ENCODE results near the gene HRG.
"Not testable (repeated sequence)": the region's sequence is repeated elsewhere in the genome, so short reads cannot be mapped to it uniquely, and the experiment has no call there.

HRG gene

GRCh38 chr3:186702451-186702850, 36.6 kb downstream of the HRG start:
- H3K27me3 ChIP-seq (ENCODE audit: insufficient read depth, low read length); H3K4me1 ChIP-seq (ENCODE audit: insufficient read depth, low read length); H3K27ac ChIP-seq (ENCODE audit: low read depth, low read length); H3K36me3 ChIP-seq (ENCODE audit: insufficient read depth, low read length); H3K9me3 ChIP-seq (ENCODE audit: insufficient read depth, low read depth, low read length); H3K9ac ChIP-seq (ENCODE audit: low read depth, low read length); H3K4me3 ChIP-seq (ENCODE audit: low read length): not testable (repeated sequence)

GRCh38 chr3:186705882-186706780, 40.3 kb downstream of the HRG start:
- no peaks in the 10 kb centered on the region for H3K9me3 ChIP-seq (ENCODE audit: insufficient read depth, low read depth, low read length)
- H3K27me3 ChIP-seq (ENCODE audit: insufficient read depth, low read length), result no peaks in the 10 kb centered on the region
- no peak overlapping the region for H3K4me3 ChIP-seq (ENCODE audit: low read length)
- H3K9ac ChIP-seq (ENCODE audit: low read depth, low read length), result no peak overlapping the region
- no peaks in the 10 kb centered on the region for H3K36me3 ChIP-seq (ENCODE audit: insufficient read depth, low read length)
- H3K4me1 ChIP-seq (ENCODE audit: insufficient read depth, low read length), result no peaks in the 10 kb centered on the region
- H3K27ac ChIP-seq (ENCODE audit: low read depth, low read length), result no peak overlapping the region
- WGBS, result 94% methylated on average over 6 of the region's 6 CpGs

DNA sequence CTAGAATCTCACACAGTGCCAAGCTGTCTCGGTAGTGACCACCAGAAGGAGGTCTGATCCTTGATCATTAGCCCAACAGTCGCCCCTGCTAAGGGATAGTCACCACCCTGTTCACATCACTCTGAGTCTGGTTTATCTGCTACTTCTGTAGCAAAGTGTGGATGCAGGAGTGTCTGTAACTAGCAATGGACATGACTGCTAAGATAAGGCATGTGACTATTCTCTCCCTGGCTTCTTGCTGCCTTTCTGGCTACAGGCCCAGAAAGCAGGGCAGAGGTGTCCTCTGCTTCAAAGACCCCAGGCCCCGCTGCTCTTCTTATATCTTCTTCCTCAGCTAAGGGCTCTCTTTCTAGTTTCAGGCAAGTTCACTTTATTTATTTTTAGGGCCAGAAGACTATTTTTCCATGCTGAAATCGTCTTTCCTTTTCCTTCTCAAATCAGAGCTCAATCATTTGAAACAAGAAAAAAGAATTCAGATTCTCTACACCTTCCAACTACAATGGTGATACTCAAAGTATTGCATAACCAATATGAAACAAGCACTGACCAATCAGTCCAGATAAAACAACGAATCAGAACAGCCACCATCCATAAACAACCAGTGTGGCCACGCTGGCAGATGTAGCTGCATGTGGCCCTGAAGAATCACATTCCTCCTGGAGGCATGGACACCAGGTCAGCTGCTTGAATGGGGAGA, 43.3 kb downstream of the HRG start:
- Histone ChIP-seq H3K27me3 (ENCODE audit: insufficient read depth, low read length) (no peaks in the 10 kb centered on the region), H3K9ac (ENCODE audit: low read depth, low read length) (no peak overlapping the region), H3K4me3 (ENCODE audit: low read length) (no peak overlapping the region), H3K27ac (ENCODE audit: low read depth, low read length) (no peak overlapping the region), H3K4me1 (ENCODE audit: insufficient read depth, low read length) (no peaks in the 10 kb centered on the region), H3K9me3 (ENCODE audit: insufficient read depth, low read depth, low read length) (no peaks in the 10 kb centered on the region), H3K36me3 (ENCODE audit: insufficient read depth, low read length) (no peaks in the 10 kb centered on the region)
- WGBS, result 96% methylated on average over 6 of the region's 6 CpGs

DNA sequence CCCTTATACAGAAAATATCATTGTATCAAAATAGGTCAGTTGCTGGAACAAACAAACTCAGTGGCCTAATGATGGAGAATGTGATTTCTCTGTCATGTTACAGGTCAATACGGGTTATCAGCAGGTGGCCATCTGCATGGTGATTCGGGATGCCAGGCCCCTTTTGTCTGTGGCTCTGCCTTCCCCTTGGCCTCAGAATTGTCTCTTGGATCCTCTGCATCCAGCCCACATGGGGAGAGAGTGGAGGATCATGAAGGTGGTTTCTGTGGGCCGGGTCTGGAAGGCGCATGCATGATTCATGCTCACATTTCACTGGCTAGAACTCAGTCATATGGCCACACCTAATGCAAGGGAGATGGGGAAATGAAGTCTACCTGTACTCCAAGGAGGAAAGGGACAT, 44.9 kb downstream of the HRG start:
- H3K36me3 ChIP-seq (ENCODE audit: insufficient read depth, low read length); H3K9me3 ChIP-seq (ENCODE audit: insufficient read depth, low read depth, low read length); H3K4me3 ChIP-seq (ENCODE audit: low read length); H3K4me1 ChIP-seq (ENCODE audit: insufficient read depth, low read length); H3K9ac ChIP-seq (ENCODE audit: low read depth, low read length); H3K27me3 ChIP-seq (ENCODE audit: insufficient read depth, low read length); H3K27ac ChIP-seq (ENCODE audit: low read depth, low read length): not testable (repeated sequence)
- 56% methylated on average over 4 of the region's 4 CpGs for WGBS

DNA sequence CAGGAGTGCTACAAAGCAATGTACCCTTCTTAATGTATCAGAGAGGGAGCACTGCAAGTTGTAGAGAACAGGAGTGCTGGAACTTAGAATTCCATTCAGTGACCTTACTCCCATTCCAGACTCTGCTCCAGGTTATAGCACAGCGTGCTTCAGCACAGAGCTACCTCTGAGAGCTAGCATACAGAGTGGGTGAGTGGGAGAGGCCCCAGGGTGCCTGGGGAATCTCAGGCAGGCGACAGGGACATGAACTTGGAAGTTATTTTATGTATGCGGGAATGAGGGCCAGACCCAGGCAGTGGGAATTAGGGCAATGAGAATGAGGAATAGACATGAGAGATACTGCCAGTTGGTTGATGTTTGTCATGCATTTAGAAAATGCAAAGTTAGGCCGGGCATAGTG, 47.7 kb downstream of the HRG start:
- no peaks in the 10 kb centered on the region for H3K27me3 ChIP-seq (ENCODE audit: insufficient read depth, low read length)
- no peak overlapping the region for H3K4me3 ChIP-seq (ENCODE audit: low read length)
- 78% methylated on average over 4 of the region's 4 CpGs for WGBS
- no peaks in the 10 kb centered on the region for H3K36me3 ChIP-seq (ENCODE audit: insufficient read depth, low read length)
- H3K27ac ChIP-seq (ENCODE audit: low read depth, low read length), result no peak overlapping the region
- no peaks in the 10 kb centered on the region for H3K4me1 ChIP-seq (ENCODE audit: insufficient read depth, low read length)
- no peak overlapping the region for H3K9ac ChIP-seq (ENCODE audit: low read depth, low read length)
- H3K9me3 ChIP-seq (ENCODE audit: insufficient read depth, low read depth, low read length), result no peaks in the 10 kb centered on the region

GRCh38 chr3:186717039-186717457, 51.2 kb downstream of the HRG start, which contains the start of gene KNG1:
Gene KNG1 (plus strand): TSS chr3:186717359. CDS start chr3:186717543, 184 bp downstream.
- no peak within 1 kb of the TSS for H3K27ac ChIP-seq (ENCODE audit: low read depth, low read length)
- no peaks in the 10 kb centered on the region for H3K9me3 ChIP-seq (ENCODE audit: insufficient read depth, low read depth, low read length)
- H3K4me3 ChIP-seq (ENCODE audit: low read length), result no peak within 1 kb of the TSS
- no peak within 1 kb of the TSS for H3K9ac ChIP-seq (ENCODE audit: low read depth, low read length)
- H3K4me1 ChIP-seq (ENCODE audit: insufficient read depth, low read length), result no peaks in the 10 kb centered on the region
- no peaks in the 10 kb centered on the region for H3K27me3 ChIP-seq (ENCODE audit: insufficient read depth, low read length)
- H3K36me3 ChIP-seq (ENCODE audit: insufficient read depth, low read length), result no peaks in the 10 kb centered on the region
- 65% methylated on average over 3 of the region's 3 CpGs for WGBS

GRCh38 chr3:186719945-186720739, 54.3 kb downstream of the HRG start:
- 72% methylated on average over 7 of the region's 7 CpGs for WGBS
- H3K9me3 ChIP-seq (ENCODE audit: insufficient read depth, low read depth, low read length), result no peaks in the 10 kb centered on the region
- no peak overlapping the region for H3K4me3 ChIP-seq (ENCODE audit: low read length)
- H3K9ac ChIP-seq (ENCODE audit: low read depth, low read length), result no peak overlapping the region
- H3K27me3 ChIP-seq (ENCODE audit: insufficient read depth, low read length), result no peaks in the 10 kb centered on the region
- no peaks in the 10 kb centered on the region for H3K4me1 ChIP-seq (ENCODE audit: insufficient read depth, low read length)
- H3K36me3 ChIP-seq (ENCODE audit: insufficient read depth, low read length), result no peaks in the 10 kb centered on the region
- no peak overlapping the region for H3K27ac ChIP-seq (ENCODE audit: low read depth, low read length)

DNA sequence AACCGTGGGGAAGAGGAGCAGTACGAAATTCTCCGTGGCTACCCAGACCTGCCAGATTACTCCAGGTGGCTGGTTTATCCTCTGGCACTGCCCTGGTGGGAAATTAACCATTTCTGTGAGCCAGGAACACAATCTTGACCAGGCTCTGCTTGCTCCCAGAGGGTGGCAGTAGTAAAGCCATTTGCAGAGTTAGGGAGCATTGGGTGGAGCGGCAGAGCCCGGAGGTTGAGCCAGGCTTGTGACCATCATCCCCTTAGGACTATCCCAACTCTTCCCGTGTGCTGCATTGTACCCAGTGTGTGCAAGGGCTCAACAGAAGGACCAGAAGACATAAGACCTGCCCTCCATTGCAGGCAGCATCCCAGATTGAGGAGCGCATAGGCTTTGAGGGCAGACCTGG, 56.6 kb downstream of the HRG start:
- Histone ChIP-seq H3K9ac (ENCODE audit: low read depth, low read length) (no peak overlapping the region), H3K9me3 (ENCODE audit: insufficient read depth, low read depth, low read length) (no peaks in the 10 kb centered on the region), H3K4me3 (ENCODE audit: low read length) (no peak overlapping the region), H3K4me1 (ENCODE audit: insufficient read depth, low read length) (no peaks in the 10 kb centered on the region), H3K36me3 (ENCODE audit: insufficient read depth, low read length) (no peaks in the 10 kb centered on the region), H3K27me3 (ENCODE audit: insufficient read depth, low read length) (no peaks in the 10 kb centered on the region), H3K27ac (ENCODE audit: low read depth, low read length) (no peak overlapping the region)
- WGBS, result 53% methylated on average over 7 of the region's 7 CpGs

DNA sequence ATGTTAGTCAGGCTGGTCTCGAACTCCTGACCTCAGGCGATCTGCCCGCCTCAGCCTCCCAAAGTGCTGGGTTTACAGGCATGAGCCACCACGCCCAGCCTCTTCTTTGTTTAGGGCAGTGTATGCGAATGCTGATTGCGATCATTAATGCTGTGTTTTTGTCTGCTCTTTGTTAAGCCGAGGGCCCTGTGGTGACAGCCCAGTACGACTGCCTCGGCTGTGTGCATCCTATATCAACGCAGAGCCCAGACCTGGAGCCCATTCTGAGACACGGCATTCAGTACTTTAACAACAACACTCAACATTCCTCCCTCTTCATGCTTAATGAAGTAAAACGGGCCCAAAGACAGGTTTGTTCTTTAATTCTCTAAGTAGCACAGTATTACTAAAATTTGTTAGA, 59.1 kb downstream of the HRG start:
- H3K36me3 ChIP-seq (ENCODE audit: insufficient read depth, low read length), result no peaks in the 10 kb centered on the region
- H3K27me3 ChIP-seq (ENCODE audit: insufficient read depth, low read length), result no peaks in the 10 kb centered on the region
- no peaks in the 10 kb centered on the region for H3K9me3 ChIP-seq (ENCODE audit: insufficient read depth, low read depth, low read length)
- no peaks in the 10 kb centered on the region for H3K4me1 ChIP-seq (ENCODE audit: insufficient read depth, low read length)
- H3K9ac ChIP-seq (ENCODE audit: low read depth, low read length), result no peak overlapping the region
- no peak overlapping the region for H3K27ac ChIP-seq (ENCODE audit: low read depth, low read length)
- no peak overlapping the region for H3K4me3 ChIP-seq (ENCODE audit: low read length)
- 84% methylated on average over 12 of the region's 12 CpGs for WGBS

Data from HUES64 (cell line).